SJSA1 (cell line): ENCODE measurements around the gene TYW5. TPM values are rescaled to one million over a fixed set of nuclear protein-coding genes. Genes with fewer than 3 reads are reported as not detected.
"Not testable (repeated sequence)": the region's sequence is repeated elsewhere in the genome, so short reads cannot be mapped to it uniquely, and the experiment has no call there.

ENCODE experiments used
- DNase-seq, 2 experiments: peaks; one replicate each; pipeline ENCODE4 v3.0.0-alpha.2; 2015 to 2020; ENCODE audit warnings: low spot score in 2 of 2, low read depth in 1 of 2
- H3K27ac ChIP-seq: fragments of 250-450 bp; sonication (Bioruptor Pico); 2 replicates; pipeline ENCODE4 v1.5.1; 2020; ENCODE audit warnings: mild to moderate bottlenecking, moderate library complexity
- H3K27me3 ChIP-seq: fragments of 250-450 bp; sonication (Bioruptor Pico); replicated peaks from 2 replicates; pipeline ENCODE4 v1.5.1; 2020; ENCODE audit warnings: mild to moderate bottlenecking, moderate library complexity
- H3K36me3 ChIP-seq: fragments of 250-450 bp; sonication (Bioruptor Pico); 2 replicates; pipeline ENCODE4 v1.5.1; 2020; ENCODE audit warnings: mild to moderate bottlenecking
- H3K4me1 ChIP-seq: fragments of 250-450 bp; sonication (Bioruptor Pico); replicated peaks from 2 replicates; pipeline ENCODE4 v1.6.1; 2021; ENCODE audit warnings: mild to moderate bottlenecking
- H3K4me3 ChIP-seq: fragments of 250-450 bp; sonication (Bioruptor Pico); 2 replicates; pipeline ENCODE4 v1.5.1; 2020; ENCODE audit warnings: mild to moderate bottlenecking
- H3K9me3 ChIP-seq: fragments of 250-450 bp; sonication (Bioruptor Pico); replicated peaks from 2 replicates; pipeline ENCODE4 v1.5.1; 2020; ENCODE audit warnings: mild to moderate bottlenecking
- total RNA-seq: library from RNA; depleted of rRNA; stranded (reverse); fragments of >200 nt; shearing (Covaris generic); gene quantifications from 2 replicates; pipeline ENCODE4 v1.2.3, GENCODE V29; 2014

TYW5 gene
- total RNA-seq, 1 experiment from 2014 or later = 9.2 TPM

- Histone ChIP-seq H3K4me1 (no peaks in the 10 kb centered on the region), H3K36me3 (peaks cover 56% of the 10 kb centered on the region), H3K27ac (no peak overlapping the region), H3K4me3 (no peak overlapping the region), H3K27me3 (no peaks in the 10 kb centered on the region), H3K9me3 (no peaks in the 10 kb centered on the region)
- DNase-seq = no peak
Measured at GRCh38 chr2:199928226-199928625, 27.1 kb downstream of the TYW5 start.

GRCh38 chr2:199926806-199927205 lies 28.5 kb downstream of the TYW5 start:
- H3K4me3 ChIP-seq = no peak overlapping the region

GRCh38 chr2:199923924-199924323 lies 31.4 kb downstream of the TYW5 start:
- no peak for DNase-seq
- Histone ChIP-seq H3K4me3 (no peak overlapping the region), H3K36me3 (peaks cover 45% of the 10 kb centered on the region), H3K9me3 (no peaks in the 10 kb centered on the region), H3K4me1 (no peaks in the 10 kb centered on the region), H3K27me3 (no peaks in the 10 kb centered on the region), H3K27ac (no peak overlapping the region)

More at GRCh38 chr2:199926806-199927205, 28.5 kb downstream of the TYW5 start:
- H3K36me3 ChIP-seq = peaks cover 50% of the 10 kb centered on the region
- H3K9me3 ChIP-seq = no peaks in the 10 kb centered on the region
- DNase-seq = no peak
- no peak overlapping the region for H3K27ac ChIP-seq
- H3K27me3 ChIP-seq = no peaks in the 10 kb centered on the region
- H3K4me1 ChIP-seq = no peaks in the 10 kb centered on the region

GRCh38 chr2:199922856-199923255 lies 32.4 kb downstream of the TYW5 start:
- H3K27me3 ChIP-seq = no peaks in the 10 kb centered on the region
- H3K9me3 ChIP-seq = no peaks in the 10 kb centered on the region
- no peak for DNase-seq
- peaks cover 49% of the 10 kb centered on the region for H3K36me3 ChIP-seq
- H3K4me3 ChIP-seq = no peak overlapping the region
- no peak overlapping the region for H3K27ac ChIP-seq
- H3K4me1 ChIP-seq = no peaks in the 10 kb centered on the region

GRCh38 chr2:199916980-199917379 lies 38.3 kb downstream of the TYW5 start:
- DNase-seq = no peak
- Histone ChIP-seq H3K4me1 (peaks cover 4% of the 10 kb centered on the region), H3K36me3 (peaks cover 59% of the 10 kb centered on the region), H3K4me3 (no peak overlapping the region), H3K9me3 (peaks cover 8% of the 10 kb centered on the region; the same call in 1 of the 2 replicates), H3K27ac (no peak overlapping the region), H3K27me3 (no peaks in the 10 kb centered on the region)

GRCh38 chr2:199914372-199914958 lies 40.8 kb downstream of the TYW5 start:
- H3K9me3 ChIP-seq = peaks cover 8% of the 10 kb centered on the region; the same call in 1 of the 2 replicates

GRCh38 chr2:199912553-199913114 lies 42.7 kb downstream of the TYW5 start:
- Histone ChIP-seq H3K36me3 (peaks cover 43% of the 10 kb centered on the region), H3K4me3 (peak overlapping the region; percentile 87)
- DNase-seq, H3K27me3 ChIP-seq, H3K9me3 ChIP-seq, H3K27ac ChIP-seq, H3K4me1 ChIP-seq: not testable (repeated sequence)

More at GRCh38 chr2:199914372-199914958, 40.8 kb downstream of the TYW5 start:
- Histone ChIP-seq H3K36me3 (peaks cover 61% of the 10 kb centered on the region), H3K4me1 (peaks cover 9% of the 10 kb centered on the region), H3K4me3 (no peak overlapping the region), H3K27me3 (no peaks in the 10 kb centered on the region), H3K27ac (no peak overlapping the region)
- DNase-seq = no peak

- Histone ChIP-seq H3K4me3 (peak overlapping the region; percentile 87), H3K4me1 (peaks cover 9% of the 10 kb centered on the region), H3K9me3 (peaks cover 4% of the 10 kb centered on the region; the same call in 1 of the 2 replicates), H3K36me3 (peaks cover 34% of the 10 kb centered on the region), H3K27me3 (no peaks in the 10 kb centered on the region), H3K27ac (peak overlapping the region; percentile 90)
- no peak for DNase-seq
Measured at GRCh38 chr2:199911877-199912161, 43.5 kb downstream of the TYW5 start.

GRCh38 chr2:199911052-199911876 lies 44.0 kb downstream of the TYW5 start, which contains the start of gene C2orf69:
TSS of gene C2orf69 (plus strand) at chr2:199911293. CDS start at chr2:199911439, 146 bp downstream.
- peak within 1 kb of the TSS; percentile 90 for H3K27ac ChIP-seq
- H3K4me3 ChIP-seq = peak within 1 kb of the TSS; percentile 87
- peaks cover 29% of the 10 kb centered on the region for H3K36me3 ChIP-seq
- H3K9me3 ChIP-seq = no peaks in the 10 kb centered on the region
- DNase-seq = peak; percentile 98 to 99
- peaks cover 9% of the 10 kb centered on the region for H3K4me1 ChIP-seq
- H3K27me3 ChIP-seq = no peaks in the 10 kb centered on the region

- Histone ChIP-seq H3K4me3 (peak overlapping the region; percentile 87), H3K4me1 (peaks cover 9% of the 10 kb centered on the region), H3K9me3 (no peaks in the 10 kb centered on the region), H3K36me3 (peaks cover 22% of the 10 kb centered on the region), H3K27me3 (no peaks in the 10 kb centered on the region), H3K27ac (peak overlapping the region; percentile 90)
- DNase-seq = no peak
Measured at GRCh38 chr2:199910338-199911051, 44.8 kb downstream of the TYW5 start.

- DNase-seq = no peak
- Histone ChIP-seq H3K36me3 (peaks cover 6% of the 10 kb centered on the region), H3K4me3 (no peak overlapping the region), H3K4me1 (peaks cover 5% of the 10 kb centered on the region), H3K9me3 (no peaks in the 10 kb centered on the region), H3K27me3 (no peaks in the 10 kb centered on the region), H3K27ac (no peak overlapping the region)
Measured at GRCh38 chr2:199907008-199907714, 48.1 kb downstream of the TYW5 start.

- Histone ChIP-seq H3K9me3 (no peaks in the 10 kb centered on the region), H3K4me1 (no peaks in the 10 kb centered on the region), H3K27me3 (no peaks in the 10 kb centered on the region), H3K4me3 (no peak overlapping the region), H3K36me3 (no peaks in the 10 kb centered on the region), H3K27ac (no peak overlapping the region)
- DNase-seq = no peak
Measured at GRCh38 chr2:199903111-199903510, 52.2 kb downstream of the TYW5 start.

- no peak overlapping the region for H3K27ac ChIP-seq
- DNase-seq = no peak
- no peaks in the 10 kb centered on the region for H3K4me1 ChIP-seq
- no peak overlapping the region for H3K4me3 ChIP-seq
- H3K9me3 ChIP-seq = no peaks in the 10 kb centered on the region
- H3K36me3 ChIP-seq = no peaks in the 10 kb centered on the region
- no peaks in the 10 kb centered on the region for H3K27me3 ChIP-seq
Measured at GRCh38 chr2:199902486-199903110, 52.7 kb downstream of the TYW5 start.
